Measurements from ENCODE around the gene MYO16. TPM values are rescaled to one million over a fixed set of nuclear protein-coding genes. Genes with fewer than 3 reads are reported as not detected.

The MYO16 gene
- polyA plus RNA-seq, 1 experiment: not detected

GRCh38 chr13:108597943-108598342 lies 31.5 kb upstream of the MYO16 start:
- no peak for DNase-seq (ENCODE audit: low read depth)
- CTCF ChIA-PET: no interaction called here
- no peaks in the 10 kb centered on the region for H3K36me3 ChIP-seq (ENCODE audit: control insufficient read depth, insufficient read depth, low read length)
- no peaks in the 10 kb centered on the region for H3K27me3 ChIP-seq (ENCODE audit: control insufficient read depth, insufficient read depth, low read length)
- TF ChIP-seq CTCF (IDR thresholded peaks at IDR 0.05; ENCODE audit: insufficient read depth, low read depth, low read length): no peak
- POLR2A ChIA-PET: no interaction called here
- no peak overlapping the region for H3K4me3 ChIP-seq (ENCODE audit: low read depth, low read length)

GRCh38 chr13:108606424-108606823 lies 23.0 kb upstream of the MYO16 start:
- Histone ChIP-seq H3K36me3 (ENCODE audit: control insufficient read depth, insufficient read depth, low read length) (no peaks in the 10 kb centered on the region), H3K4me3 (ENCODE audit: low read depth, low read length) (no peak overlapping the region), H3K27me3 (ENCODE audit: control insufficient read depth, insufficient read depth, low read length) (no peaks in the 10 kb centered on the region)
- no peak for DNase-seq (ENCODE audit: low read depth)
- TF ChIP-seq CTCF (IDR thresholded peaks at IDR 0.05; ENCODE audit: insufficient read depth, low read depth, low read length): no peak
- ChIA-PET CTCF (no interaction called here), POLR2A (no interaction called here)

GRCh38 chr13:108609353-108609752 lies 20.1 kb upstream of the MYO16 start:
- Histone ChIP-seq H3K27me3 (ENCODE audit: control insufficient read depth, insufficient read depth, low read length) (no peaks in the 10 kb centered on the region), H3K36me3 (ENCODE audit: control insufficient read depth, insufficient read depth, low read length) (no peaks in the 10 kb centered on the region), H3K4me3 (ENCODE audit: low read depth, low read length) (no peak overlapping the region)
- peak; percentile 4 for DNase-seq (ENCODE audit: low read depth)
- peak; percentile 42 for TF ChIP-seq CTCF (IDR thresholded peaks at IDR 0.05; ENCODE audit: insufficient read depth, low read depth, low read length)
- ChIA-PET POLR2A (no interaction called here), CTCF (interaction anchor here (0.6 to 2.9 kb wide), 4 partner anchors 9 to 778 kb away, joined by 3 to 27 read pairs (median 8); no protein-coding TSS in a partner anchor)

GRCh38 chr13:108610507-108610906 lies 18.9 kb upstream of the MYO16 start:
- no peak overlapping the region for H3K4me3 ChIP-seq (ENCODE audit: low read depth, low read length)
- TF ChIP-seq CTCF (IDR thresholded peaks at IDR 0.05; ENCODE audit: insufficient read depth, low read depth, low read length): no peak
- DNase-seq (ENCODE audit: low read depth): no peak
- H3K36me3 ChIP-seq (ENCODE audit: control insufficient read depth, insufficient read depth, low read length): no peaks in the 10 kb centered on the region
- CTCF ChIA-PET: interaction anchor here (1.0 to 2.9 kb wide), 2 partner anchors 15 to 289 kb away, joined by 4 to 10 read pairs; no protein-coding TSS in a partner anchor
- no peaks in the 10 kb centered on the region for H3K27me3 ChIP-seq (ENCODE audit: control insufficient read depth, insufficient read depth, low read length)
- POLR2A ChIA-PET: no interaction called here

GRCh38 chr13:108615241-108615640 lies 14.2 kb upstream of the MYO16 start:
- POLR2A ChIA-PET: no interaction called here
- Histone ChIP-seq H3K27me3 (ENCODE audit: control insufficient read depth, insufficient read depth, low read length) (no peaks in the 10 kb centered on the region), H3K36me3 (ENCODE audit: control insufficient read depth, insufficient read depth, low read length) (no peaks in the 10 kb centered on the region), H3K4me3 (ENCODE audit: low read depth, low read length) (no peak overlapping the region)
- CTCF ChIA-PET: interaction anchor here (1.3 kb wide), 1 partner anchor 219 kb away, joined by 3 read pairs; no protein-coding TSS in a partner anchor
- no peak for TF ChIP-seq CTCF (IDR thresholded peaks at IDR 0.05; ENCODE audit: insufficient read depth, low read depth, low read length)
- no peak for DNase-seq (ENCODE audit: low read depth)

Data from BJ (cell line).